NCI-H510A treated with DMSO at 0.1 percent for 48 hours (cell line): ENCODE results near the gene PADI6.
"Not testable (repeated sequence)": the region's sequence is repeated elsewhere in the genome, so short reads cannot be mapped to it uniquely, and the experiment has no call there.

Experiments
- DNase-seq: peaks from one replicate; lab custom pipeline; 2025; lab: John Stamatoyannopoulos, UW

The PADI6 gene

DNA sequence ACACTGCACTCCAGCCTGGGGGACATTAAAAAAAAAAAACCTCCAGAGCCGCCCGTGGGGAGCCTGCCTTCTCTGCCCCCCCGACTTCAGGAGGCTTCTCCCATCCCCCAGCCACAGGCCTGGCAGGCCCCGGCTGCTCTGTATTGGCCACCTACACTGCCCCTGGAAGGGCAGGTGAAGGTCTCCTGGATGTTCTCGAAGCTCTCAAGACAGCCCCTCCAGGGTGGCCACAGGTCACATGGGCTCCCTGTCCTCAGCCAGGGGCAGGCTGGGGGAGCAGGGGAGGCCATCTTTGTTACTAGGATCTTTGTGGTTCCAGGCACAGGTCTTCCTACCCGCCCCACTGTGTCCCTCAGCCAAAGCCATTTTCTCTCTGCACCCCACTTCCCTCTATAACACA is 32.8 kb downstream of the PADI6 start:
- no peak for DNase-seq

DNA sequence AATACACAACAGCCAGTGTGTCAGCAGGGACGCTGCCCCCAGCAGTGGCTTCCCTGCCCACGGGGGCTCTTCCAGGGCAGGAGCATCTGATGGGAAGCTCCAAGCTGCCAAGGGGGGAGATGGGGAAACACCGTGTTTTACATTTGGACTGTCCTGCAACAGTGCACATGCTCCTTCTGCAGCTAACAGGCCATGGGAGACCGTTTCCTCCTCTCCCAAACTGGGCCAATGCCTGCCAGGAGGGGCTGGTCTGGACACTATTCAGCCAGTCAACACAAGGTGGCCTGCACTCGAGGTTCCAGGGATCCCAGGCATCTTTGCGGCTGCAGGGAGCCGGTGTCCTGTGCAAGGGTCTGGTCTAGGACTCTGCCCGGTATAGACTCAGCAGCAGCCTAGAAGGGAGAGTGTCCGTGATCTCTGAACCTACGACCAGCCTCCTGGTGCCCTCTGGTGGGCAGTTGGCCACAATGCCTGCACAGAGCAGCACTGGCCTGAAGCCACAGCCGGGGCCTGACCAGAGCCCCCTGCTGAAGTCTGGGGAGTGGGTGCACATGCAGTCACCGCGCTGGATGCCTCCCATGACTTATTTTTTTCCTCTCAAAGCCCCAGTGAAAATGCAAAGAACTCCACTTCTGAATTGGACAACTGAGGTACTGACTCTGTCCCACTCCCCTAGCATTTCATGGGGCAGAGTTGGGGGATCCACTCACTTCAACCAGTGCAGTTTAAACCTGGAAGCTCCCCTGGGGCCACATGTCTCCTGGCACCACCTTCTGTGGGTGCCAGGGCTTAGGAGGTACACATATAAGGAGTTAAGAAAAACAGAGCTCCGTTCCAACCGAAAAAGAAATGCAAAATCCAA is 34.1 kb downstream of the PADI6 start:
- DNase-seq = peak; percentile 14

DNA sequence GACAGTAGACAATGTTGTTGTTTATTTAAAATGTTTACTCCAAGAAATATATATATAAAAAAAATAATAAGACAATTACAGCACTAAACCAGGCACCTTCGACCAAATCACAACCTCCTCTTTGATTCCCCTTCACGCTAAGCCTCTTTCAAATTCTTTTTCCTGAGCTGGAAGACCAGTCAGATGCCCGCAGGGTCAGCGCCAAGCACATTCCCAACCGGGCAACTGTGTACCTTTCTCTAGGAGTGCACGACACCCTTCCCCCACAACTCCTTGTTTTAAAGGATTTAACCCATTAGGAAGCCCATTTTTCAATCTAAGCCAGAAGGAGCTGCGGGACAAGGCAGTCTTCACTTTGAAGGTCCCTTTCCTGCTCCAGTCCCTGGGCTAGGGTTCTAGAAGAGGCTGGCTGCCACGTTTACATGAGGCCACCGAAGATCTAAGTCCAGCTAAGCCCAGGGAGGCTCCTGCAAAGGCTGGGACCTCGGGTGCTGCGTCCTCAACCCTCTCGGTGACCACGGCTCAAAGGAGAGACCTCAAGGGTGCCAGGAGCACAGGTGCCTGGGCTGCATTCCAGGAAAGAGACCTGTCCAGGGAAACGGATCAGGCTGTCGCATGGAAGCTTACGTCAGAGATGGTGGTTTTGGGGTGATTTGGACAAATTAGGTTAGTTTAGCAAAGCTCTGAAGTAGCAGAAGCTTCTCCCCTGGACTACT is 34.9 kb downstream of the PADI6 start:
- DNase-seq = not testable (repeated sequence)

GRCh38 chr1:17407786-17408514 is 36.0 kb downstream of the PADI6 start:
- DNase-seq = not testable (repeated sequence)

DNA sequence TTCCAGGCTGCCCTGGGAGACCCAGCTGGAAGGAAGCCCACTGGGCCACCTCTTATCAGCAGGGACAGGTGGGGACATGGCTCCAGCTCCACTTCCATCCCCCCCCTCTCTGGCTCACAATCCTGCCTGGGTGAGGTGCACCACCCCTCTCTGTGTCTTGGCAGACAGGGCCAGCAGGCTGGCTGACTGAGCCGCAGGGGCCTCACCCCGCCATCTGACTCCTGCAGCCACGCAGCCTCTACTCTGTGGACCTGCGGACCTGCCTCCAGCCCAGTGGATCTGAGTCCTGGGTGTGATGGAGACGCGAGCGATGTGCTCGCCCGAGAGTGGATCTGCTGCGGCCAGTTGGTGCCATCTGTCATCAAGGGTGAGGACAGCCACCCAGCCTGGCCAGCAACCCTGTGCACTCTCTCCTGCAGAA is 37.4 kb downstream of the PADI6 start:
- DNase-seq = no peak

- no peak for DNase-seq
Measured at GRCh38 chr1:17412093-17412870, 40.3 kb downstream of the PADI6 start.

GRCh38 chr1:17414022-17414421 is 42.0 kb downstream of the PADI6 start:
- DNase-seq = no peak

DNA sequence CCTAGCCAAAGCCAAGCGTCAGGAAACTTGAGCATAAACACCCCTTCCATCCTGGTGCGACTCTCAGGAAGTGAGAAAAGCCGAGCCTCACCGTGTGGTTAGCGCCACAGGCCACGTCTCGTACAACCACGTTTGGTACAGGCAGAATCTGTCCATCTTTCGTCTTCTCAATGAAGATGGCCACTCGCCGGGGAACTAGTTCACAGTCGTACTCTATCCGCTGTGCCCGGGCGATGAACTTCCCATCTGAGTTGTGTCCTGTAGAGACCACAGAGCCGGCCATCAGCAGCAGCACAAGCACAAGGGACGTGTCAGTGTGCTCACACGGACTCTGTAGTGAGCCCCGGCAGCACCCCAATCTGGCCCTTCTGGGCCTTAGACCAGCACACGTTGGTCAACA is 44.4 kb downstream of the PADI6 start:
- DNase-seq = no peak

GRCh38 chr1:17419626-17420328 is 47.8 kb downstream of the PADI6 start:
- DNase-seq = peak; percentile 39

GRCh38 chr1:17420391-17420918 is 48.5 kb downstream of the PADI6 start:
- no peak for DNase-seq

- DNase-seq = no peak
Measured at GRCh38 chr1:17422461-17422860, 50.5 kb downstream of the PADI6 start.

- no peak for DNase-seq
Measured at GRCh38 chr1:17423781-17424245, 51.8 kb downstream of the PADI6 start.

DNA sequence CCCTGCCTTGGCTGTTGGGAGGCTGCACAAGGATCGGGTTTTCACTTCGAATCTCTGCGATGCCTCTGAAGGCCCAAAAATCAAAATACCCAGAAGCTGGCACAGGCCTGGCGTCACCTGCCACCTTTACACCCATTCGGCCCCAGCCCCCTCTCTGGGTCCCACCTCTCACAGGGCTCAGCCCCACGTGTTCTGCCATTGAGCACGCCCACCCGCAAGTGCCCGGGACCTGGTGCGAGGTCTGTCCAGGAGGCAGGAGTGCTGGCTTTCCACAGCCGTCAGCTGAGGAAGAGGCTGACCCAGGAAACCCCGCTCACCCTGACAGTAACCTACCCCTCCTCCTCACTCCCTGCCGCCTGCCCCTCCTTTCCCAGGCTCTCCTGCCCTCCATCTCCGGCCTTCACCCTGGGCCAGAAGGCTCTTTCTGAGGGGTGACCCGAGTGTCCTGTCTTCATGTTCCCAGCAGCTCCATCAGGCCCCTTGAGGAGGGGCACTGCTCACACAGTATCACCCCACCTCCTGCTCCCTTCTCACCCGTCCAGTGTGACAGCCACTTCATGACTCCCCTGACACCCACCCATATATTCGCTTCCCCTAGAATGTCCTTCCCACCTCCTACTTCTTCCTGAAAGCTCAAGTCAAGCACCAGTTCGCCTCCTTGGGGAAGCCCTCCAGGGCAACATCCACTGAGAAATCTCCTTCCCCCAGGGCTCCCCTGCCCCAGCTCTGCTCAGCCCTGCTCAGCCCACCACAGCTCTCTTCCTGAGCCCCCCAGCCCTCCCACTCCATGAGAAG is 54.0 kb downstream of the PADI6 start:
- no peak for DNase-seq

DNA sequence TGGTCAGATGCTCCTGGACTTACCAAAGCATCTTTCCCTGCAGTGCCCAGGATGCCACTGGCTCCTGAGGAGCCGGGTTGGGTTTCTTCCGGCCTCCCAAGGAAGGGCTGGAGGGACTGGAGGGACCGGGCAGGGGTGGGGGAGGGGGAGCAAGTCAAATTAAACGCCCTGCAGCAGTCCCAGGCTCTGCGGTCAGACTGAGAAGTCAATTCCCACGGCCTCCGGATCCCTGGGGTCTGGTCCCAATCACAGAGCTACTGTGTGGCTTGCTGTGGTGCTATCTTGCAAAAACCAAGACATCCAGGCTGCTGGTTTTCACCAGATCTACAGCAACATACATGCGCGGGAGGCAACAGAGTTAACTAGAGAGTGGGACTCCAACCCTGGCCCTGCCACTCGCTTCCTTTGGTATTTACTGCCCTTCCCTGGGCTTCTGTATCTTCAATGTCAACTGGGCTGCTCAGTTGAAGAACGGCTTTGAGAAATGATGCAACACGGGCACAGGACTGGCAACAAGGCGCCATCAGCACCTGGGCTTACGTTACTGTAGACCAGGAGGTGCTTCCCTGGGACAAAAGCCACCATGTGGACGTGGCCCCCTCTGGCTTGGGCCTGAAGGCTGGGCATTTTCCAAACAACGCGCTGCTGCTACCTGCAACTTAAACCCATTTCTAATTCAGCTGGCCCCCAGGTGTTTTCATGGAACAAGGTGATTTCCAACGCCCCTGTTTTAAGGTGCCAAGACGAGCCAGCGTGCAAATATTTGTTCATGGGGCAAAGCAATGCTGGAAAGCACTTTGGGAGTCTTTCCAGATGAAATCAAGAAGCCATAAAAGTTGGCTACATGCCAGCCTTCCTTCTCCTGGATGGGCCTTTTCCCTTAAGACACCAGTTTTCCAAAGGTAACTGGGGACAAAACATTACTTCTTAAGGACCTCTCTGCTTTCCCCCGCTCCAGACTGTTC is 56.0 kb downstream of the PADI6 start:
- no peak for DNase-seq

GRCh38 chr1:17429183-17429582 is 57.2 kb downstream of the PADI6 start:
- no peak for DNase-seq

GRCh38 chr1:17432412-17432811 is 60.4 kb downstream of the PADI6 start:
- DNase-seq = no peak

DNA sequence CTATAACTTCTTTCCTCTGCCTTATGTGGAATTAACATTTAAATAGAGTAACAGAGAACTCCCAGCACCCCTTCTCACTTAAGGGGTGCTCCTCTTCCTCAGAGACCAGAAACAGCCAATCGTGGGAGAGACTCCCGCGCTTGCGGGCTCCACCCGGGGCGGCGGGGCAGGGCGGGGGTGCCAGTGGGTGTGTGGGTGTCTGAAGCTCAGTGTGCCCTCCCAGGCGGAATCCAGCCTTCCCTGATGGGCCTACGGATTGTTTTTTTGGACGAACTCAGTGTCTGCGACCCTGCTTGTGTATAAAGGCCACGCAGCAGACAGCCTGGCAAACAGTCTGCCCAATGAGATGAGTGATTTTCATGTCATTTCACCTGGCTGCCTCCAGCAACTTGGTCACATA is 61.3 kb downstream of the PADI6 start:
- DNase-seq = no peak

- DNase-seq = no peak
Measured at GRCh38 chr1:17434016-17434415, 62.0 kb downstream of the PADI6 start.

- DNase-seq = no peak
Measured at GRCh38 chr1:17434601-17435000, 62.6 kb downstream of the PADI6 start.
